GM18520 (cell line): ENCODE measurements around the gene PEX5.
"Not testable (repeated sequence)": the region's sequence is repeated elsewhere in the genome, so short reads cannot be mapped to it uniquely, and the experiment has no call there.

Source experiments
- ATAC-seq: cut with Tn5 transposase; IDR thresholded peaks from one replicate; pipeline ENCODE4 v1.9.1; 2021; ENCODE audit not compliant: unreplicated experiment

Gene PEX5

GRCh38 chr12:7158781-7159609, 30.5 kb upstream of the PEX5 start:
- ATAC-seq = no peak

DNA sequence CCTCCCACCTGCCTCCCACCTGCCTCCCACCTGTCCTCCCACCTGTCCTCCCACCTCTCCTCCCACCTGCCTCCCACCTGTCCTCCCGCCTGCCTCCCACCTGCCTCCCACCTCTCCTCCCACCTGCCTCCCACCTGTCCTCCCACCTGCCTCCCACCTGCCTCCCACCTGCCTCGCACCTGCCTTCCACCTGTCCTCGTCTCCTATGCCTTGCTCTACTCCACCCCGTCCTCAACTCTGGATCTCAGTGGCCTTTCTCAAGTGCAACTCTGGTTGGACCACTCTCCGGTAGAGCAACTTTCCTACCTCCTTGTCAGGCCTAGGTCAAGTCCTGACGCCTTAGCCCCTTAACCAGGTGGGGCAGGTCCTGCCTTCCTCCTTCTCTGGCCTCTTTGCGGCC, 29.3 kb upstream of the PEX5 start:
- ATAC-seq = no peak

DNA sequence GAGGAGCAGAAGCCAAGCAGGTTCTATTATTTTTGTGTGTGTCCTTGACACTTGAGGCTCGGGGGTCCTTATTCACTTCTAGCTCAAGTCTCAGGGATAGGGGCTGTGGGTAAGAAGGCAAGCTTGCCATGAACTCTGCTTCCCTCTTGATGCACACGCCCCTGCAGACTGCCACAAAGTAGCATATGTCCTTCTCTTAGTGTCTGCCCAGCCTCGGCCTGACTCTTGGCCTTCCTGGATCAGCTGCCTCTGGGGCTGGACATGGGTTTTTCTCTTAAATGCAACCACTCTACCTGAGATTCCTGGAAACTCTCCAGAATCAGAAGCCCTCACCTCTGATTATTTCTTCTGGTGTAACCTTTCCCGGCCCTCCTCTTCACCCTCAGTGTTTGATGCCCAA, 28.2 kb upstream of the PEX5 start:
- ATAC-seq = no peak

- ATAC-seq = no peak
Measured at GRCh38 chr12:7161811-7162210, 27.7 kb upstream of the PEX5 start.

GRCh38 chr12:7162691-7163114, 26.8 kb upstream of the PEX5 start:
- no peak for ATAC-seq

GRCh38 chr12:7169951-7170350, 19.5 kb upstream of the PEX5 start:
- no peak for ATAC-seq

DNA sequence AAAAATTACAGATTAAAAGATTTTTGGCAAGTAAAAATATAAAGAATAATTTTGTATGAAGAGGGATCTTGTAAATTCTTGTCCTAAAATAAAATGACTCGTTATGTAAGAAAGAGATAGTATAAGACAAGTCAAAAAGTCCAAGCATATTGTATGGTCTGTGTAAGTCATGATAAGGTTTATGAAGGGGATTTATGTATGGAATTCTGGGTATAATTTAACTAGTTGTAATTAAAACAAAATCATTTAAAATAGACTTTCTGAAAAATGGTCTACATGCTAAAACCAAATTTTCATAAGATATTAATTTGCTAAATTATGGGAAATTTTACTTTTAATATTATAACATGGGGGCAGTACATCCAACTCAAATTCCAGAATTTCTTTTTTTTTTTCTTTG, 17.6 kb upstream of the PEX5 start:
- no peak for ATAC-seq

DNA sequence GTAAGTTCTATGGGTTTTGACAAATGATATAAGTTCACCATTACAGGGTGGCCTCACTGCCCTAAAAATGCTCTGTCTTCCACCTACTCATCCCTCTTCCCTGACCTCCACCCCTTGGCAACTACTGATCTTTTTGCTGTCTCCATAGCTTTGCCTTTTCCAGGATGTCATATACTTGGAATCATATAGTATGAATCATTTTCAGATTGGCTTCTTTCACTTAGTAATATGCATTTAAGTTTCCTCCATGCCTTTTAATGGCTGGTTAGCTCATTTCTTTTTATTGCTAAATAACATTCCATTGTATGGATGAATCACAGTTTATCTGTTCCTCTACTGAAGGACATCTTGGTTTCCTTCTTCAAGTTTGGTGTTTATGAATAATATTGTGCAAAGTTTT, 14.0 kb upstream of the PEX5 start:
- ATAC-seq = no peak

- ATAC-seq = no peak
Measured at GRCh38 chr12:7176595-7176994, 12.9 kb upstream of the PEX5 start.

- no peak for ATAC-seq
Measured at GRCh38 chr12:7178481-7178880, 11.0 kb upstream of the PEX5 start.

GRCh38 chr12:7180685-7181084, 8.8 kb upstream of the PEX5 start:
- no peak for ATAC-seq

GRCh38 chr12:7186058-7186457, 3.4 kb upstream of the PEX5 start:
- not testable (repeated sequence) for ATAC-seq

- peak; percentile 15 for ATAC-seq
Measured at GRCh38 chr12:7188562-7189397, 706 bp upstream of the PEX5 start.

DNA sequence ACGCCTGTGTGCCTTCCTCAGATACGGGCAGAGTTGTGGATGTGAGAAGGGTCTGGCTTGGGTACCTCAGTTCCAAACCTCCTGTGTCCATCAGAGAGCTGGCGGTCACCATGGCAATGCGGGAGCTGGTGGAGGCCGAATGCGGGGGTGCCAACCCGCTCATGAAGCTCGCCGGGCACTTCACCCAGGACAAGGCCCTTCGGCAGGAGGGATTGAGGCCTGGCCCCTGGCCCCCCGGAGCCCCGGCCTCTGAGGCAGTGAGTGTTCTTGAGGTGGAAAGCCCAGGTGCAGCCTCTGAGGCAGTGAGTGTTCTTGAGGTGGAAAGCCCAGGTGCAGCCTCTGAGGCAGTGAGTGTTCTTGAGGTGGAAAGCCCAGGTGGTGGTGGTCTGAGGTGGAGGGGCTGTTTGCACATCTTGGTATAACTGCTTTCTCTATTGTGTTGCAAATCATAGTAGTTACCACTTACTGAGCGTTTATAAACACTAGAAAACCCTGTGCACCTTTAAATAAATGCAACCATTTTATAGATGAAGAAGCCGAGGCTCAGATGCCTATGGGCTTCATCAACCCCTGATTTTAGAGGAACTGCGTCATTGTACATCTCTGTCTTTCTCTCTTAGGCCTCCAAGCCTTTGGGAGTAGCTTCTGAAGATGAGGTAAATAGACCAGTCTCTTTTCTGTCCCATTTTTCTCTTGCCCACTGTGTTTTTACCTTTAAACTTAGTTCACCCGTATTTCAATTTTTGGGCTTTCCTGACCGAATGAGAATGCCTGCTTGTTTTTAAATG, 976 bp downstream of the PEX5 start:
- no peak for ATAC-seq

DNA sequence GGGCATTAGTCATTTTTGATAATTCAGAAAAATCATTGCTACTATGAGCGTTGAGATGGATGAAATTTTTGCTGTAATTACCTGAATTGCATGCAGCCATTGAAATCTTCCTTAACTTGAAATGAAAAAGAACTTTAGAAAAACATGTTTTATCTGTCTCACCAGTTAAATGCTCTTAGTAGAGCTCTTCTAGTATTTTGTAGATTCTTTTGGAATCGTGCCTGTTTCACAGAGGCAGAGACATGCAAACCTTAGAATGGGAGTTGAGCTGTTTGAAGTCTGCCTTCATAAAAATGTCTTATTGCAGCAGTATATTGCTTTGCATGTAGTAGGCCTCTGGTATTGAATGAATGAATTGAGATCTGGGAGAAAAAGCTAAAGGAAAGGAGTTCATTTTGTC, 4.2 kb downstream of the PEX5 start:
- ATAC-seq = no peak

- ATAC-seq = no peak
Measured at GRCh38 chr12:7197841-7198240, 8.4 kb downstream of the PEX5 start.

DNA sequence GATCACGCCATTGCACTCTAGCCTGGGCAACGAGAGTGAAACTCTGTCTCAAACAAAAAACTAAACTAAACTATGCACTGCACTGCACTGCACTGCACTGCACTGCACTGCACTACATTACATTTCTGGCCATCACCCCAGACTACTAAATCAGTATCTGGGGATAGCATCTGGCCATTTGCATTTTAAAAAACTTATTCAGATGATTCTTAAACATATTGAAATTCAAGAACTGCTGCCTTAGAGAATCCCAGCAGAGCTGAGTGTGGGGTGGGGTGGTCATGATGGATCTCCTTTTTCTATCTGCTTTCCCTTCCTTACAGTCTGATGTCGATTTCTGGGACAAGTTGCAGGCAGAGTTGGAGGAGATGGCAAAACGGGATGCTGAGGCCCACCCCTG, 13.6 kb downstream of the PEX5 start:
- ATAC-seq = no peak

GRCh38 chr12:7205091-7205490, 15.6 kb downstream of the PEX5 start:
- ATAC-seq = no peak

DNA sequence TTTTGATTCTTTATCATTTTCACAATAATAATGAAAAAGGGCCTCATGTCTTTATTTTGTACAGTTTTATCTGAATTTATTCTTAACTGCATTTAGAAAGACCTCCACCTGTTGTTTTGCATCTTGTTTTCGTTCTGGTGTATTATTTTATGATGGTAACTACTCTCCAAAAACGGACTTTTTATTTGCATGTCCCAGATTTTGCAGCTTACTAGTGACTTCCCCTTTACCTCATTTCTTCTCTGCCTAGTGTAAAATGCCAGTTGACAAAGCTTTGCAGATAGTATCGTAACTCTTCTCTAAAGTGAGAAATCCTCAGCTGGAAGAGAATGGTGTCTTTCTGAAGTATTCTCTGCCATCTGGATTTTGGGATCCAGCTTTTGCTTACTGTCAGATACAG, 17.2 kb downstream of the PEX5 start:
- ATAC-seq = no peak

- no peak for ATAC-seq
Measured at GRCh38 chr12:7207866-7208625, 18.6 kb downstream of the PEX5 start.

- ATAC-seq = no peak
Measured at GRCh38 chr12:7209958-7210357, 20.5 kb downstream of the PEX5 start.
